Ishikawa (cell line): ENCODE results near the gene PFKP.

Source experiments
- CEBPB ChIP-seq: IDR thresholded peaks from 2 replicates; pipeline ENCODE4 v1.6.1; 2012
- CREB1 ChIP-seq: IDR thresholded peaks from 2 replicates; pipeline ENCODE4 v1.6.1; 2012; ENCODE audit warnings: low read depth
- EGR1 ChIP-seq: IDR thresholded peaks from 2 replicates; pipeline ENCODE4 v1.6.1; 2012
- EP300 ChIP-seq: IDR thresholded peaks from 2 replicates; pipeline ENCODE4 v1.6.1; 2012; ENCODE audit warnings: borderline replicate concordance
- FOXM1 ChIP-seq: IDR thresholded peaks from 2 replicates; pipeline ENCODE4 v1.6.1; 2012; ENCODE audit warnings: low read depth, borderline replicate concordance
- NFIC ChIP-seq: IDR thresholded peaks from 2 replicates; pipeline ENCODE4 v1.6.1; 2012
- RAD21 ChIP-seq: IDR thresholded peaks from 2 replicates; pipeline ENCODE4 v1.6.1; 2012; ENCODE audit warnings: low read depth
- TAF1 ChIP-seq: IDR thresholded peaks from 2 replicates; pipeline ENCODE4 v1.6.1; 2012; ENCODE audit warnings: low read depth, mild to moderate bottlenecking
- TCF12 ChIP-seq: IDR thresholded peaks from 2 replicates; pipeline ENCODE4 v1.6.1; 2012; ENCODE audit warnings: low read depth
- TEAD4 ChIP-seq: IDR thresholded peaks from 2 replicates; pipeline ENCODE4 v1.6.1; 2012
- YY1 ChIP-seq: IDR thresholded peaks from 2 replicates; pipeline ENCODE4 v1.6.1; 2012; ENCODE audit warnings: low read depth
- ZBTB7A ChIP-seq: IDR thresholded peaks from 2 replicates; pipeline ENCODE4 v1.6.1; 2012; ENCODE audit warnings: low read depth
- TF ChIP-seq, protein P1 (sequence below): IDR thresholded peaks from 2 replicates; pipeline ENCODE4 v1.6.1; 2012
- TF ChIP-seq, protein P2 (sequence below): IDR thresholded peaks from 2 replicates; pipeline ENCODE4 v1.6.1; 2012; ENCODE audit warnings: low read depth, mild to moderate bottlenecking
- TF ChIP-seq, protein P3 (sequence below): IDR thresholded peaks from 2 replicates; pipeline ENCODE4 v1.6.1; 2012

PFKP gene

DNA sequence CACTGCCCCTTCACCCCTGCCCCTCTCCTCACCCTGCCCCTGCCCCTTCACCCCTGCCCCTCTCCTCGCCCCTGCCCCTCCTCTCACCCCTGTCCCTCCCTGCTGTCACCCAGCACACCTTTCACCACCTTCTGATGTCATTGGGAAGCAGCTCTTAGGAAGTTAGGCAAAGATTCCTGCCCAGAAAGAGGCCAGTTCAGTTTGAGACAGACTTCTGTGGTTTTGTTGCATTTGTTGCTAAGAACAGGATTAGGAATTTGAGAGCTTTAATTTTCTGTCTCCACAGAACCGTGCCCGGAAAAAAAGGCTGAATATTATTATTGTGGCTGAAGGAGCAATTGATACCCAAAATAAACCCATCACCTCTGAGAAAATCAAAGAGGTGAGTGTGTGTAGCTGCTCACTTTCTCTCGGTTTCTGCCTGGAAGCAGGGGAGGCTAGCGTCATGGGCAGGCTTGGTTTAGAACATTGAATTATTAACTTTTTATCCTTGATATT, 39.6 kb downstream of the PFKP start:
- TF ChIP-seq, protein P1, sequence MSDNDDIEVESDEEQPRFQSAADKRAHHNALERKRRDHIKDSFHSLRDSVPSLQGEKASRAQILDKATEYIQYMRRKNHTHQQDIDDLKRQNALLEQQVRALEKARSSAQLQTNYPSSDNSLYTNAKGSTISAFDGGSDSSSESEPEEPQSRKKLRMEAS, result no peak

DNA sequence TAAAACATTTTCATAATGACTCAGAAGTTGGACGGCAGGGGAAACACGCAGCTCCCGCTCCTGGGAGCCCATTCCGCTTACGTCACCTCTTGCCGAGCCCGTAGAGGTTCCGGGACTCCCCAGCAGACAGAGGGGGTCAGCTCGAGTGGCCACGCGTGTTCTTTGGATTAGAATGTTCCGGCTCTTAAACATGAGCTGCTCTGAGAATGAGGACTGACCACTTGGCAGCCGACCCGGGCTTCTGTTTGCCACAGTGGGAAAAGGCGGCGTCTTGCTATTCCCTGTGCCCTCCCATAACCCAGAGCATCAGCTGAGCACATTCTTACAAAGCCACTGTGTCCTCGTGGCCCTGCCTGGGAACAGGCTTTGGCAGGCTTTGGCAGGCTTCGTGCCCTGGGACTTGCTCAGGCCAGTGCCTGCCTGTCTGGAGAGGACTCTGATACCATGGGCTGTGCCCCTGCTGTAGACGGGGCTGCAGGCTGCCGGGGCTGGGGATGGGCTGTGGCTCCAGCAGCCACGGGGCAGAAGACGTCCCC, 40.1 kb downstream of the PFKP start:
- TF ChIP-seq, protein P2, sequence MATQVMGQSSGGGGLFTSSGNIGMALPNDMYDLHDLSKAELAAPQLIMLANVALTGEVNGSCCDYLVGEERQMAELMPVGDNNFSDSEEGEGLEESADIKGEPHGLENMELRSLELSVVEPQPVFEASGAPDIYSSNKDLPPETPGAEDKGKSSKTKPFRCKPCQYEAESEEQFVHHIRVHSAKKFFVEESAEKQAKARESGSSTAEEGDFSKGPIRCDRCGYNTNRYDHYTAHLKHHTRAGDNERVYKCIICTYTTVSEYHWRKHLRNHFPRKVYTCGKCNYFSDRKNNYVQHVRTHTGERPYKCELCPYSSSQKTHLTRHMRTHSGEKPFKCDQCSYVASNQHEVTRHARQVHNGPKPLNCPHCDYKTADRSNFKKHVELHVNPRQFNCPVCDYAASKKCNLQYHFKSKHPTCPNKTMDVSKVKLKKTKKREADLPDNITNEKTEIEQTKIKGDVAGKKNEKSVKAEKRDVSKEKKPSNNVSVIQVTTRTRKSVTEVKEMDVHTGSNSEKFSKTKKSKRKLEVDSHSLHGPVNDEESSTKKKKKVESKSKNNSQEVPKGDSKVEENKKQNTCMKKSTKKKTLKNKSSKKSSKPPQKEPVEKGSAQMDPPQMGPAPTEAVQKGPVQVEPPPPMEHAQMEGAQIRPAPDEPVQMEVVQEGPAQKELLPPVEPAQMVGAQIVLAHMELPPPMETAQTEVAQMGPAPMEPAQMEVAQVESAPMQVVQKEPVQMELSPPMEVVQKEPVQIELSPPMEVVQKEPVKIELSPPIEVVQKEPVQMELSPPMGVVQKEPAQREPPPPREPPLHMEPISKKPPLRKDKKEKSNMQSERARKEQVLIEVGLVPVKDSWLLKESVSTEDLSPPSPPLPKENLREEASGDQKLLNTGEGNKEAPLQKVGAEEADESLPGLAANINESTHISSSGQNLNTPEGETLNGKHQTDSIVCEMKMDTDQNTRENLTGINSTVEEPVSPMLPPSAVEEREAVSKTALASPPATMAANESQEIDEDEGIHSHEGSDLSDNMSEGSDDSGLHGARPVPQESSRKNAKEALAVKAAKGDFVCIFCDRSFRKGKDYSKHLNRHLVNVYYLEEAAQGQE, result no peak
- no peak for TF ChIP-seq EP300

DNA sequence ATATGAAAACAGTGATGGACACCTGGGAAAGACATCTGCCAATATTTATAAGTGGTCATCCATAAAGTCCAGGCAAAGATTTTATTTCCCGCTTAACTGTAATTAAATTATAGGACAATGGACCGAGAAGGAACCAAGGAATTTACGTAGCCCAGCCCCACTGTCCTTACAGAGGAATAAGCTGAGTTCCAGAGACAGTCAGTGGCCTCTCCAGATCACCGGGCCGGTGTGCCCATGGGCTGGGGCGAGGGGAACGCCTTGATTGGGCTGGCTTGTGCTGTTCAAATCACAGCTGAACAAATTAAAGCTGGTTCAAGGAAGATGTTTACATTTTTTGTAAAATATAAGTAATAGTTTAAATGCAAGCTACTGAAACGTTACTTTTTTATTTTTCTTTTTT, 40.7 kb downstream of the PFKP start:
- TF ChIP-seq NFIC (no peak), FOXM1 (no peak), CEBPB (no peak), YY1 (no peak), TEAD4 (no peak), TAF1 (no peak), RAD21 (no peak), TCF12 (no peak), EGR1 (no peak), ZBTB7A (no peak), CREB1 (no peak), EP300 (no peak)
- TF ChIP-seq, protein P2, result no peak
- TF ChIP-seq, protein P1, result no peak
- TF ChIP-seq, protein P3, sequence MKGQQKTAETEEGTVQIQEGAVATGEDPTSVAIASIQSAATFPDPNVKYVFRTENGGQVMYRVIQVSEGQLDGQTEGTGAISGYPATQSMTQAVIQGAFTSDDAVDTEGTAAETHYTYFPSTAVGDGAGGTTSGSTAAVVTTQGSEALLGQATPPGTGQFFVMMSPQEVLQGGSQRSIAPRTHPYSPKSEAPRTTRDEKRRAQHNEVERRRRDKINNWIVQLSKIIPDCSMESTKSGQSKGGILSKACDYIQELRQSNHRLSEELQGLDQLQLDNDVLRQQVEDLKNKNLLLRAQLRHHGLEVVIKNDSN, result no peak

DNA sequence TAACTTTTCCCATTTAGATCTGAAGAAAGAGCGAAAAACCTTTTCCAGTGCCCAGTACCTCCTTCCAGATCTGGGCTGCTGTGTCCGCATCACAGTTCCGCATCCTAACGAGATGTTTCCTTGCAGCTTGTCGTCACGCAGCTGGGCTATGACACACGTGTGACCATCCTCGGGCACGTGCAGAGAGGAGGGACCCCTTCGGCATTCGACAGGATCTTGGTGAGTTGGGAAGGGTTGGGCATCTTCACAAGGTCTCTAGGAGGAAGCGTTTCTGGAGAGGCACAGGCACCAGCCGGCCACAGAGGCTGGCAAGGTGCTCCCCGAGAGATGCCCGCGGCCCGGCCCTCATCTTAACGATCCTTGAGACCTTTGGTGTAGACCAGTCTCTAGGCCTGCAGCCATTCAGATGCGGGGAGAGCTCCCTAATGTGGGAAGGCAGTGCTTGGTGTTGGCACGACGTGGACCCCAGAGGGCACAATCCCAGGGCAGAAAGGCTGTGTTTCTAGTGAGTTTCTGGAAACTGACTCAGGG, 41.3 kb downstream of the PFKP start:
- no peak for TF ChIP-seq ZBTB7A
- no peak for TF ChIP-seq TAF1
- TF ChIP-seq, protein P2, result no peak
- TF ChIP-seq, protein P1, result no peak
- TF ChIP-seq CREB1, result no peak
- TF ChIP-seq YY1, result no peak
- no peak for TF ChIP-seq TCF12
- TF ChIP-seq EP300, result no peak
- no peak for TF ChIP-seq FOXM1
- TF ChIP-seq, protein P3, result no peak
- no peak for TF ChIP-seq TEAD4

DNA sequence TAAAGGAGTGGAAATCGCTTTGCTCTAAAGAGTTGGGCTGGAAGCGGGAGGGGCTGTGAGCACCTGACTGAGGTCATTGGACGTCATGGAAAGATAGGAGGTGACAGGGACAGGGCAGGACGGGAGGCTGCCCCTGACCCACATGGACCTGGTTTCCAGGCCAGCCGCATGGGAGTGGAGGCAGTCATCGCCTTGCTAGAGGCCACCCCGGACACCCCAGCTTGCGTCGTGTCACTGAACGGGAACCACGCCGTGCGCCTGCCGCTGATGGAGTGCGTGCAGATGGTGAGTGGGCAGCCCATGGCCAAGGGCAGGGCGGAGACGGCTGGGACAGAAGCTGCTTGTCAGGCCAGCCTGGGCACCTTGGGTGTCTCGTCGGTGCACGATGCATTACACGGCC, 41.8 kb downstream of the PFKP start:
- no peak for TF ChIP-seq CEBPB
- TF ChIP-seq TEAD4, result no peak
